RWPE2 (cell line): ENCODE results near the gene OR6A2.

Experiments
- ATAC-seq: fragments of 200-7000 bp; cut with Tn5 transposase; 3 replicates; pipeline ENCODE4 v1.9.1; 2021; ENCODE audit warnings: low read depth
- DNase-seq: peaks from one replicate; pipeline ENCODE4 v3.0.0-alpha.2; 2020; ENCODE audit warnings: low spot score
- H3K27ac ChIP-seq: fragments of 450-650 bp; 2 replicates; pipeline ENCODE4 v1.5.1; 2017; ENCODE audit warnings: mild to moderate bottlenecking; ENCODE audit not compliant: poor library complexity, severe bottlenecking
- H3K27me3 ChIP-seq: fragments of 250-450 bp; sonication (Bioruptor Pico); 2 replicates; pipeline ENCODE4 v1.5.1; 2021; ENCODE audit warnings: mild to moderate bottlenecking, moderate library complexity; ENCODE audit not compliant: insufficient read depth, poor library complexity, severe bottlenecking
- H3K36me3 ChIP-seq: fragments of 250-450 bp; sonication (Bioruptor Pico); 2 replicates; pipeline ENCODE4 v1.5.1; 2020; ENCODE audit warnings: low read depth, mild to moderate bottlenecking, moderate library complexity
- H3K4me1 ChIP-seq: fragments of 250-450 bp; sonication (Bioruptor Pico); 2 replicates; pipeline ENCODE4 v1.5.1; 2021; ENCODE audit warnings: mild to moderate bottlenecking, moderate library complexity; ENCODE audit not compliant: insufficient read depth, poor library complexity, severe bottlenecking
- H3K4me3 ChIP-seq: fragments of 250-450 bp; sonication (Bioruptor Pico); 2 replicates; pipeline ENCODE4 v1.5.1; 2021; ENCODE audit warnings: mild to moderate bottlenecking, moderate library complexity; ENCODE audit not compliant: severe bottlenecking
- H3K9me3 ChIP-seq: fragments of 250-450 bp; sonication (Bioruptor Pico); 2 replicates; pipeline ENCODE4 v1.5.1; 2021; ENCODE audit warnings: mild to moderate bottlenecking, moderate library complexity; ENCODE audit not compliant: severe bottlenecking
- CTCF ChIP-seq: fragments of 450-650 bp; IDR thresholded peaks from one replicate; pipeline ENCODE4 v1.5.1; 2017; ENCODE audit warnings: mild to moderate bottlenecking, moderate library complexity; ENCODE audit not compliant: poor library complexity, severe bottlenecking

Gene OR6A2

GRCh38 chr11:6794639-6795038 lies 4.8 kb downstream of the OR6A2 start:
- Histone ChIP-seq H3K27ac (no peak overlapping the region), H3K36me3 (no peaks in the 10 kb centered on the region), H3K4me1 (no peaks in the 10 kb centered on the region), H3K27me3 (no peaks in the 10 kb centered on the region), H3K4me3 (no peak overlapping the region), H3K9me3 (no peaks in the 10 kb centered on the region)
- no peak for TF ChIP-seq CTCF
- no peak for DNase-seq
- no peak for ATAC-seq

GRCh38 chr11:6790546-6790945 lies 8.9 kb downstream of the OR6A2 start:
- Histone ChIP-seq H3K27ac (no peak overlapping the region), H3K4me3 (no peak overlapping the region), H3K4me1 (no peaks in the 10 kb centered on the region), H3K27me3 (no peaks in the 10 kb centered on the region), H3K9me3 (no peaks in the 10 kb centered on the region), H3K36me3 (no peaks in the 10 kb centered on the region)
- ATAC-seq (no peak), DNase-seq (no peak)
- no peak for TF ChIP-seq CTCF

GRCh38 chr11:6782720-6783119 lies 16.8 kb downstream of the OR6A2 start, which contains the start of gene OR2AG1:
Gene OR2AG1, plus strand, starts transcription at chr11:6783020. Its CDS starts 2,018 bp downstream, at chr11:6785038.
- H3K4me3 ChIP-seq: no peak within 1 kb of the TSS
- H3K27me3 ChIP-seq: no peaks in the 10 kb centered on the region
- DNase-seq (no peak), ATAC-seq (no peak)
- no peak within 1 kb of the TSS for H3K27ac ChIP-seq
- TF ChIP-seq CTCF: no peak
- no peaks in the 10 kb centered on the region for H3K36me3 ChIP-seq
- H3K9me3 ChIP-seq: no peaks in the 10 kb centered on the region
- no peaks in the 10 kb centered on the region for H3K4me1 ChIP-seq

- Histone ChIP-seq H3K4me1 (no peaks in the 10 kb centered on the region), H3K9me3 (no peaks in the 10 kb centered on the region), H3K4me3 (no peak overlapping the region), H3K36me3 (no peaks in the 10 kb centered on the region), H3K27ac (no peak overlapping the region), H3K27me3 (no peaks in the 10 kb centered on the region)
- DNase-seq (no peak), ATAC-seq (no peak)
- no peak for TF ChIP-seq CTCF
Measured at GRCh38 chr11:6780829-6781228, 18.7 kb downstream of the OR6A2 start.

- Histone ChIP-seq H3K27me3 (no peaks in the 10 kb centered on the region), H3K4me3 (no peak overlapping the region), H3K27ac (no peak overlapping the region), H3K4me1 (no peaks in the 10 kb centered on the region), H3K36me3 (no peaks in the 10 kb centered on the region), H3K9me3 (no peaks in the 10 kb centered on the region)
- ATAC-seq (no peak), DNase-seq (no peak)
- TF ChIP-seq CTCF: no peak
Measured at GRCh38 chr11:6778518-6778917, 21.0 kb downstream of the OR6A2 start.
